ENCODE measurements around the gene BMP10. TPM values are rescaled to one million over a fixed set of nuclear protein-coding genes. Genes with fewer than 3 reads are reported as not detected.

Gene BMP10
- total and polyA plus RNA-seq, 2 of the 13 experiments (the other 11 are each of a cell fraction or from before 2014, with no cell fraction given), result not detected

- no peak overlapping the region for H3K9ac ChIP-seq (ENCODE audit: insufficient read depth, low read depth, low read length)
- intact Hi-C loops (cut with micrococcal nuclease; ENCODE audit: unreplicated experiment), result no loop called here
- 0 out of 2 replicates have a peak, but pooled peaks cover under 1% of the 10 kb centered on the region for H3K4me1 ChIP-seq (ENCODE audit: insufficient read depth, low read length)
- H2AFZ ChIP-seq (ENCODE audit: low read length), result no peak overlapping the region
- no peaks in the 10 kb centered on the region for H4K20me1 ChIP-seq (ENCODE audit: insufficient read depth, low read length)
- ATAC-seq (no peak), FAIRE-seq (no peak), DNase-seq (ENCODE audit: low spot score) (no peak)
- in situ Hi-C loops (cut with HindIII; ENCODE audit: extremely low pct_ligation_motif_present, low pct_unique_long_range_greater_than_20kb), result no loop called here
- H3K4me3 ChIP-seq (replicated peaks in 1 of 3; ENCODE audit: insufficient read depth in 1 of 3, low read depth in 2 of 3, low read length in 3 of 3), result no peak overlapping the region
- H3K4me2 ChIP-seq (ENCODE audit: low read depth, low read length), result no peak overlapping the region
- H3K9me3 ChIP-seq (ENCODE audit: low read length), result no peaks in the 10 kb centered on the region
- H3K27ac ChIP-seq (ENCODE audit: extremely low read length, insufficient read depth, low read length), result no peak overlapping the region
- peaks cover 3 to 6% of the 10 kb centered on the region in 2 experiments; a peak in 1 of 5 replicates for H3K27me3 ChIP-seq (ENCODE audit: control insufficient read depth in 1 of 2, insufficient read depth in 2 of 2, low read length in 2 of 2)
- no peaks in the 10 kb centered on the region for H3K79me2 ChIP-seq (ENCODE audit: insufficient read depth, low read length)
- ChIA-PET CTCF (ENCODE audit: low intra/inter-chr PET ratio, low total read pairs) (no interaction called here), POLR2A (no interaction called here)
- 49% methylated on average over 4 of the region's 4 CpGs for WGBS (ENCODE audit: low lambda C conversion rate)
- BruUV-seq (replicated peaks), result no TSS peak
- TF ChIP-seq CENPT (CRISPR knock-in tag; IDR thresholded peaks at IDR 0.05; ENCODE audit: low read depth) (no peak), ZNF17 (CRISPR knock-in tag; IDR thresholded peaks at IDR 0.05) (no peak), MYC (CRISPR knock-in tag; IDR thresholded peaks at IDR 0.05; ENCODE audit: borderline replicate concordance) (no peak), ZNF33B (CRISPR knock-in tag; IDR thresholded peaks at IDR 0.05) (no peak), TOPORS (CRISPR knock-in tag; IDR thresholded peaks at IDR 0.05) (no peak), ZNF569 (CRISPR knock-in tag; IDR thresholded peaks at IDR 0.05; ENCODE audit: borderline replicate concordance) (no peak)
- H3K36me3 ChIP-seq (replicated peaks in 1 of 2; ENCODE audit: control insufficient read depth in 1 of 2, insufficient read depth in 2 of 2, low read length in 2 of 2), result no peaks in the 10 kb centered on the region
These were observed 44.2 kb upstream of the BMP10 start for GRCh38 chr2:68915393-68915792.

GRCh38 chr2:68913359-68913758 lies 42.2 kb upstream of the BMP10 start:
- ChIA-PET POLR2A (no interaction called here), CTCF (ENCODE audit: low intra/inter-chr PET ratio, low total read pairs) (no interaction called here)
- H3K4me1 ChIP-seq (ENCODE audit: insufficient read depth, low read length), result peaks cover 6% of the 10 kb centered on the region
- H4K20me1 ChIP-seq (ENCODE audit: insufficient read depth, low read length), result no peaks in the 10 kb centered on the region
- no TSS peak for BruUV-seq (replicated peaks)
- H3K36me3 ChIP-seq (replicated peaks in 1 of 2; ENCODE audit: control insufficient read depth in 1 of 2, insufficient read depth in 2 of 2, low read length in 2 of 2), result no peaks in the 10 kb centered on the region
- no peak for ATAC-seq
- no peaks in the 10 kb centered on the region for H3K79me2 ChIP-seq (ENCODE audit: insufficient read depth, low read length)
- no peak overlapping the region for H2AFZ ChIP-seq (ENCODE audit: low read length)
- H3K9ac ChIP-seq (ENCODE audit: insufficient read depth, low read depth, low read length), result no peak overlapping the region
- in situ Hi-C loops (cut with HindIII; ENCODE audit: extremely low pct_ligation_motif_present, low pct_unique_long_range_greater_than_20kb), result no loop called here
- no peak for DNase-seq (ENCODE audit: low spot score)
- no peak overlapping the region for H3K4me2 ChIP-seq (ENCODE audit: low read depth, low read length)
- intact Hi-C loops (cut with micrococcal nuclease; ENCODE audit: unreplicated experiment), result no loop called here
- H3K9me3 ChIP-seq (ENCODE audit: low read length), result no peaks in the 10 kb centered on the region
- 19% methylated on average over 3 of the region's 3 CpGs for WGBS (ENCODE audit: low lambda C conversion rate)
- H3K27ac ChIP-seq (ENCODE audit: extremely low read length, insufficient read depth, low read length), result no peak overlapping the region
- no peak for FAIRE-seq
- H3K4me3 ChIP-seq (replicated peaks in 1 of 3; ENCODE audit: insufficient read depth in 1 of 3, low read depth in 2 of 3, low read length in 3 of 3), result no peak overlapping the region
- peaks cover 3 to 10% of the 10 kb centered on the region in 2 experiments; a peak in 1 of 5 replicates for H3K27me3 ChIP-seq (ENCODE audit: control insufficient read depth in 1 of 2, insufficient read depth in 2 of 2, low read length in 2 of 2)
- TF ChIP-seq DPF2 (CRISPR knock-in tag; IDR thresholded peaks at IDR 0.05; ENCODE audit: borderline replicate concordance, low read depth) (no peak), SNRNP70 (IDR thresholded peaks at IDR 0.05; ENCODE audit: low read depth, low read length) (no peak), ETS1 (CRISPR knock-in tag; IDR thresholded peaks at IDR 0.05) (no peak), ZNF563 (CRISPR knock-in tag; IDR thresholded peaks at IDR 0.05) (no peak), ZNF207 (IDR thresholded peaks at IDR 0.05; ENCODE audit: borderline replicate concordance) (no peak), NR2F6 (IDR thresholded peaks at IDR 0.05) (no peak), NR2F6 (CRISPR knock-in tag; IDR thresholded peaks at IDR 0.05) (no peak), KAT8 (CRISPR knock-in tag; IDR thresholded peaks at IDR 0.05) (no peak), CEBPZ (IDR thresholded peaks at IDR 0.05; ENCODE audit: low read length) (no peak), SOX13 (IDR thresholded peaks at IDR 0.05) (no peak), SOX13 (CRISPR knock-in tag; conservative IDR thresholded peaks at IDR 0.05 in 1 of 2, IDR thresholded peaks at IDR 0.05 in 1 of 2) (no peak)

Data from HepG2 (cell line).